GM06990 (cell line): ENCODE results near the gene MRPL36.
A peak's percentile ranks its signal among the peaks of the same experiment; 100 is the strongest.

Experiments
- DNase-seq: peaks from one replicate; pipeline ENCODE4 v3.0.0-alpha.2; 2011; ENCODE audit not compliant: insufficient read length; ENCODE audit errors: extremely low read depth
- H3K27me3 ChIP-seq: replicated peaks from 2 replicates; pipeline ENCODE4 v1.6.0; 2011; ENCODE audit warnings: low read length; ENCODE audit not compliant: control insufficient read depth, insufficient read depth
- H3K36me3 ChIP-seq: 2 replicates; pipeline ENCODE4 v1.5.1; 2011; ENCODE audit warnings: low read length; ENCODE audit not compliant: control insufficient read depth, insufficient read depth
- H3K4me3 ChIP-seq: replicated peaks from 2 replicates; pipeline ENCODE4 v1.5.1; 2011; ENCODE audit warnings: low read depth, mild to moderate bottlenecking, control low read depth, low read length
- CTCF ChIP-seq: IDR thresholded peaks from 2 replicates; pipeline ENCODE4 v1.5.1; 2011; ENCODE audit warnings: low read length, control low read depth, mild to moderate bottlenecking, inconsistent platforms; ENCODE audit not compliant: insufficient read depth, poor library complexity, severe bottlenecking

Gene MRPL36

GRCh38 chr5:1824109-1824821 lies 24.6 kb upstream of the MRPL36 start:
- Histone ChIP-seq H3K36me3 (peaks cover 15% of the 10 kb centered on the region), H3K4me3 (no peak overlapping the region), H3K27me3 (no peaks in the 10 kb centered on the region)
- no peak for DNase-seq
- peak; percentile 1 for TF ChIP-seq CTCF

- no peak overlapping the region for H3K4me3 ChIP-seq
- peaks cover 15% of the 10 kb centered on the region for H3K36me3 ChIP-seq
- TF ChIP-seq CTCF = no peak
- no peak for DNase-seq
- H3K27me3 ChIP-seq = no peaks in the 10 kb centered on the region
These were observed 23.9 kb upstream of the MRPL36 start for GRCh38 chr5:1823381-1824034.

- H3K4me3 ChIP-seq = no peak overlapping the region
- TF ChIP-seq CTCF = no peak
- H3K36me3 ChIP-seq = peaks cover 18% of the 10 kb centered on the region
- no peaks in the 10 kb centered on the region for H3K27me3 ChIP-seq
- DNase-seq = no peak
These were observed 22.2 kb upstream of the MRPL36 start for GRCh38 chr5:1821862-1822261.

GRCh38 chr5:1820926-1821325 lies 21.3 kb upstream of the MRPL36 start:
- TF ChIP-seq CTCF = no peak
- H3K27me3 ChIP-seq = no peaks in the 10 kb centered on the region

GRCh38 chr5:1820381-1820780 lies 20.7 kb upstream of the MRPL36 start:
- H3K36me3 ChIP-seq = peaks cover 23% of the 10 kb centered on the region
- DNase-seq = no peak
- no peak for TF ChIP-seq CTCF

More at GRCh38 chr5:1820926-1821325, 21.3 kb upstream of the MRPL36 start:
- no peak for DNase-seq
- H3K36me3 ChIP-seq = peaks cover 20% of the 10 kb centered on the region
- H3K4me3 ChIP-seq = no peak overlapping the region

GRCh38 chr5:1819458-1819857 lies 19.8 kb upstream of the MRPL36 start:
- no peak for DNase-seq
- Histone ChIP-seq H3K4me3 (no peak overlapping the region), H3K36me3 (peaks cover 22% of the 10 kb centered on the region)

More at GRCh38 chr5:1820381-1820780, 20.7 kb upstream of the MRPL36 start:
- Histone ChIP-seq H3K27me3 (no peaks in the 10 kb centered on the region), H3K4me3 (no peak overlapping the region)

More at GRCh38 chr5:1819458-1819857, 19.8 kb upstream of the MRPL36 start:
- no peaks in the 10 kb centered on the region for H3K27me3 ChIP-seq
- no peak for TF ChIP-seq CTCF
